IPS DF 6.9 (cell line): ENCODE measurements around the gene DAPK1.
"Not testable (repeated sequence)": the region's sequence is repeated elsewhere in the genome, so short reads cannot be mapped to it uniquely, and the experiment has no call there.

Source experiments
- DNase-seq: peaks from one replicate; pipeline ENCODE4 v3.0.0-alpha.2; 2013; ENCODE audit warnings: low read depth, low spot score
- H3K27ac ChIP-seq: one replicate; pipeline ENCODE4 v1.5.1; 2013; ENCODE audit warnings: low read length, control low read depth
- H3K27me3 ChIP-seq: 2 replicates; pipeline ENCODE4 v1.6.1; 2013; ENCODE audit warnings: mild to moderate bottlenecking, low read length; ENCODE audit not compliant: control insufficient read depth, insufficient read depth
- H3K36me3 ChIP-seq: 2 replicates; pipeline ENCODE4 v1.6.1; 2013; ENCODE audit warnings: low read length; ENCODE audit not compliant: control insufficient read depth, insufficient read depth
- H3K4me1 ChIP-seq: 2 replicates; pipeline ENCODE4 v1.6.1; 2013; ENCODE audit warnings: low read length; ENCODE audit not compliant: control insufficient read depth, insufficient read depth
- H3K4me3 ChIP-seq: 2 replicates; pipeline ENCODE4 v1.5.1; 2013; ENCODE audit warnings: mild to moderate bottlenecking, low read length
- H3K9me3 ChIP-seq: 2 replicates; pipeline ENCODE4 v1.6.1; 2013; ENCODE audit warnings: low read length, inconsistent platforms; ENCODE audit not compliant: control insufficient read depth, insufficient read depth
- WGBS: extraction: QIAGEN DNeasy Blood & Tissue Kit; methylation state at CpG from one replicate; pipeline ENCODE4 v1.1.7; 2013; ENCODE audit warnings: mixed read lengths, missing lambda C conversion rate; ENCODE audit not compliant: insufficient read length, insufficient coverage; 5-methylcytosine and 5-hydroxymethylcytosine counted together

DAPK1 gene

GRCh38 chr9:87542141-87542540, 44.5 kb downstream of the DAPK1 start:
- no CpG with 5 or more reads among the region's 2 CpGs for WGBS
- H3K4me3 ChIP-seq, result no peak overlapping the region
- H3K27ac ChIP-seq, result no peak overlapping the region
- H3K4me1 ChIP-seq, result 0 out of 2 replicates have a peak, but pooled peaks cover 2% of the 10 kb centered on the region
- DNase-seq, result no peak
- H3K9me3 ChIP-seq, result no peaks in the 10 kb centered on the region
- H3K36me3 ChIP-seq, result no peaks in the 10 kb centered on the region
- H3K27me3 ChIP-seq, result no peaks in the 10 kb centered on the region

GRCh38 chr9:87543251-87543650, 45.6 kb downstream of the DAPK1 start:
- no peak for DNase-seq
- no peaks in the 10 kb centered on the region for H3K9me3 ChIP-seq
- H3K27ac ChIP-seq, result no peak overlapping the region

GRCh38 chr9:87545858-87546257, 48.2 kb downstream of the DAPK1 start:
- H3K27ac ChIP-seq, result no peak overlapping the region
- H3K4me3 ChIP-seq, result no peak overlapping the region
- DNase-seq, result no peak
- no peaks in the 10 kb centered on the region for H3K9me3 ChIP-seq
- no peaks in the 10 kb centered on the region for H3K4me1 ChIP-seq
- H3K36me3 ChIP-seq, result no peaks in the 10 kb centered on the region
- H3K27me3 ChIP-seq, result no peaks in the 10 kb centered on the region
- no CpG with 5 or more reads among the region's 1 CpG for WGBS

More at GRCh38 chr9:87543251-87543650, 45.6 kb downstream of the DAPK1 start:
- no peaks in the 10 kb centered on the region for H3K27me3 ChIP-seq
- H3K4me3 ChIP-seq, result no peak overlapping the region
- no peaks in the 10 kb centered on the region for H3K36me3 ChIP-seq
- H3K4me1 ChIP-seq, result no peaks in the 10 kb centered on the region

GRCh38 chr9:87546704-87547103, 49.0 kb downstream of the DAPK1 start:
- Histone ChIP-seq H3K27ac (no peak overlapping the region), H3K4me3 (no peak overlapping the region), H3K9me3 (no peaks in the 10 kb centered on the region), H3K27me3 (no peaks in the 10 kb centered on the region), H3K4me1 (no peaks in the 10 kb centered on the region), H3K36me3 (no peaks in the 10 kb centered on the region)
- no peak for DNase-seq
- WGBS, result 100% methylated on average over 1 of the region's 7 CpGs

- Histone ChIP-seq H3K9me3 (no peaks in the 10 kb centered on the region), H3K27ac (no peak overlapping the region), H3K4me1 (no peaks in the 10 kb centered on the region), H3K27me3 (no peaks in the 10 kb centered on the region), H3K36me3 (no peaks in the 10 kb centered on the region), H3K4me3 (no peak overlapping the region)
- DNase-seq, result no peak
- no CpG with 5 or more reads among the region's 6 CpGs for WGBS
These were observed 50.0 kb downstream of the DAPK1 start for GRCh38 chr9:87547671-87548081.

- no peaks in the 10 kb centered on the region for H3K27me3 ChIP-seq
- no peaks in the 10 kb centered on the region for H3K36me3 ChIP-seq
- H3K4me3 ChIP-seq, result no peak overlapping the region
- H3K27ac ChIP-seq, result no peak overlapping the region
- no peaks in the 10 kb centered on the region for H3K4me1 ChIP-seq
- no CpG with 5 or more reads among the region's 3 CpGs for whole genome bisulfite sequencing
- no peaks in the 10 kb centered on the region for H3K9me3 ChIP-seq
- no peak for DNase-seq
These were observed 50.5 kb downstream of the DAPK1 start for GRCh38 chr9:87548159-87548558.

GRCh38 chr9:87549088-87549487, 51.4 kb downstream of the DAPK1 start:
- DNase-seq, result not testable (repeated sequence)
- WGBS, result no CpG with 5 or more reads among the region's 2 CpGs

GRCh38 chr9:87549791-87550190, 52.1 kb downstream of the DAPK1 start:
- no CpG with 5 or more reads among the region's 7 CpGs for WGBS
- H3K9me3 ChIP-seq, result no peaks in the 10 kb centered on the region
- no peaks in the 10 kb centered on the region for H3K4me1 ChIP-seq
- H3K36me3 ChIP-seq, result no peaks in the 10 kb centered on the region
- no peak for DNase-seq
- H3K27me3 ChIP-seq, result no peaks in the 10 kb centered on the region
- H3K27ac ChIP-seq, result no peak overlapping the region
- H3K4me3 ChIP-seq, result no peak overlapping the region

More at GRCh38 chr9:87549088-87549487, 51.4 kb downstream of the DAPK1 start:
- H3K9me3 ChIP-seq, H3K4me3 ChIP-seq, H3K27me3 ChIP-seq, H3K4me1 ChIP-seq, H3K36me3 ChIP-seq, H3K27ac ChIP-seq: not testable (repeated sequence)

- WGBS, result no CpG with 5 or more reads among the region's 5 CpGs
- H3K4me3 ChIP-seq, result no peak overlapping the region
- no peak overlapping the region for H3K27ac ChIP-seq
These were observed 52.7 kb downstream of the DAPK1 start for GRCh38 chr9:87550253-87550954.

GRCh38 chr9:87551772-87552217, 54.1 kb downstream of the DAPK1 start:
- H3K4me1 ChIP-seq, result no peaks in the 10 kb centered on the region

More at GRCh38 chr9:87550253-87550954, 52.7 kb downstream of the DAPK1 start:
- Histone ChIP-seq H3K9me3 (no peaks in the 10 kb centered on the region), H3K36me3 (no peaks in the 10 kb centered on the region), H3K27me3 (no peaks in the 10 kb centered on the region), H3K4me1 (no peaks in the 10 kb centered on the region)
- no peak for DNase-seq

More at GRCh38 chr9:87551772-87552217, 54.1 kb downstream of the DAPK1 start:
- H3K4me3 ChIP-seq, result no peak overlapping the region
- H3K27me3 ChIP-seq, result no peaks in the 10 kb centered on the region
- H3K27ac ChIP-seq, result no peak overlapping the region
- no peak for DNase-seq
- no peaks in the 10 kb centered on the region for H3K9me3 ChIP-seq
- H3K36me3 ChIP-seq, result no peaks in the 10 kb centered on the region
- no CpG with 5 or more reads among the region's 10 CpGs for WGBS
